ENCODE measurements around the gene MPPE1. TPM values are rescaled to one million over a fixed set of nuclear protein-coding genes. Genes with fewer than 3 reads are reported as not detected.

The MPPE1 gene
- total and polyA plus RNA-seq, 9 of the 15 experiments (the other 6 are each of a cell fraction or from before 2014, with no cell fraction given): 10.7 to 19.5 (median 13.3) TPM

DNA sequence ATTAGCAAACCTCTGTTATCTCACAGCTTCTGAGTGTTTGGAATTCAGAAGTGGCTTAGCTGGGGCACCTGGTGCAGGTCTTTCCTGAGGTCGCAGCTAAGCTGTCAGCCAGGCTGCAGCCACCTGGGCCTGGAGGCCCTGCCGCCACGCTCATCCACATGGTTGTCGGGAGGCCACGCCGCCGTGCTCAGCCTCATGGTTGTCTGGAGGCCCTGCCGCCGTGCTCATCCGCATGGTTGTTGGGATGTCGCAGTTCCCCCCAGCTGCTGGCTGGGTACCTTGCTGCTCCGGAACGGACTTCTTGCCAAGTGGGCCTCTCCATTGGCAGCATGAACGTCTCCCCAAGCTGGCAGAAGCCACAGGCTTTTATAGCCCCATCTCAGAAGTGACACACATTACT, 24.3 kb upstream of the MPPE1 start:
- intact Hi-C loops (cut with micrococcal nuclease): no loop called here
- Histone ChIP-seq H3K4me1 (replicated peaks in 1 of 2; ENCODE audit: control insufficient read depth in 2 of 2, insufficient read depth in 2 of 2, low read length in 2 of 2) (peaks cover 0 to 4% of the 10 kb centered on the region in 2 experiments; a peak in 2 of 5 replicates), H4K20me1 (replicated peaks; ENCODE audit: control insufficient read depth, insufficient read depth, low read length) (no peaks in the 10 kb centered on the region), H3K4me2 (ENCODE audit: insufficient read depth, low read length) (no peak overlapping the region), H2AFZ (ENCODE audit: low read depth, low read length) (no peak overlapping the region), H3K4me3 (no peak overlapping the region), H3K27me3 (ENCODE audit: control insufficient read depth in 2 of 2, insufficient read depth in 2 of 2, low read length in 2 of 2) (peaks cover 2 to 24% of the 10 kb centered on the region in 2 experiments; a peak in 3 of 5 replicates), H3K36me3 (ENCODE audit: control insufficient read depth, insufficient read depth, low read length) (no peaks in the 10 kb centered on the region), H3K9ac (ENCODE audit: insufficient read depth in 1 of 2, low read depth in 2 of 2, low read length in 2 of 2) (peak overlapping the region in 1 of 2 experiments; percentile 35; a peak in 1 of 4 replicates), H3K9me3 (replicated peaks; ENCODE audit: control insufficient read depth, insufficient read depth, low read depth, low read length) (no peaks in the 10 kb centered on the region), H3K27ac (ENCODE audit: extremely low read depth, low read depth, low read length) (no peak overlapping the region), H3K79me2 (ENCODE audit: control insufficient read depth, insufficient read depth, low read length) (no peaks in the 10 kb centered on the region), H3K9me1 (ENCODE audit: control insufficient read depth, insufficient read depth, low read length) (no peaks in the 10 kb centered on the region)
- 60% methylated on average over 14 of the region's 14 CpGs for WGBS (ENCODE audit: insufficient coverage, low coverage, missing lambda C conversion rate)
- POLR2A ChIA-PET: no interaction called here
- no peak for FAIRE-seq
- no TSS peak for BruUV-seq (replicated peaks)
- CTCF ChIA-PET (ENCODE audit: low intra/inter-chr PET ratio): no interaction called here
- no peak for ATAC-seq
- TF ChIP-seq, protein P1, sequence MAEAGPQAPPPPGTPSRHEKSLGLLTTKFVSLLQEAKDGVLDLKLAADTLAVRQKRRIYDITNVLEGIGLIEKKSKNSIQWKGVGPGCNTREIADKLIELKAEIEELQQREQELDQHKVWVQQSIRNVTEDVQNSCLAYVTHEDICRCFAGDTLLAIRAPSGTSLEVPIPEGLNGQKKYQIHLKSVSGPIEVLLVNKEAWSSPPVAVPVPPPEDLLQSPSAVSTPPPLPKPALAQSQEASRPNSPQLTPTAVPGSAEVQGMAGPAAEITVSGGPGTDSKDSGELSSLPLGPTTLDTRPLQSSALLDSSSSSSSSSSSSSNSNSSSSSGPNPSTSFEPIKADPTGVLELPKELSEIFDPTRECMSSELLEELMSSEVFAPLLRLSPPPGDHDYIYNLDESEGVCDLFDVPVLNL (CRISPR knock-in tag; IDR thresholded peaks at IDR 0.05; ENCODE audit: low read depth): no peak
- TF ChIP-seq, protein P2, sequence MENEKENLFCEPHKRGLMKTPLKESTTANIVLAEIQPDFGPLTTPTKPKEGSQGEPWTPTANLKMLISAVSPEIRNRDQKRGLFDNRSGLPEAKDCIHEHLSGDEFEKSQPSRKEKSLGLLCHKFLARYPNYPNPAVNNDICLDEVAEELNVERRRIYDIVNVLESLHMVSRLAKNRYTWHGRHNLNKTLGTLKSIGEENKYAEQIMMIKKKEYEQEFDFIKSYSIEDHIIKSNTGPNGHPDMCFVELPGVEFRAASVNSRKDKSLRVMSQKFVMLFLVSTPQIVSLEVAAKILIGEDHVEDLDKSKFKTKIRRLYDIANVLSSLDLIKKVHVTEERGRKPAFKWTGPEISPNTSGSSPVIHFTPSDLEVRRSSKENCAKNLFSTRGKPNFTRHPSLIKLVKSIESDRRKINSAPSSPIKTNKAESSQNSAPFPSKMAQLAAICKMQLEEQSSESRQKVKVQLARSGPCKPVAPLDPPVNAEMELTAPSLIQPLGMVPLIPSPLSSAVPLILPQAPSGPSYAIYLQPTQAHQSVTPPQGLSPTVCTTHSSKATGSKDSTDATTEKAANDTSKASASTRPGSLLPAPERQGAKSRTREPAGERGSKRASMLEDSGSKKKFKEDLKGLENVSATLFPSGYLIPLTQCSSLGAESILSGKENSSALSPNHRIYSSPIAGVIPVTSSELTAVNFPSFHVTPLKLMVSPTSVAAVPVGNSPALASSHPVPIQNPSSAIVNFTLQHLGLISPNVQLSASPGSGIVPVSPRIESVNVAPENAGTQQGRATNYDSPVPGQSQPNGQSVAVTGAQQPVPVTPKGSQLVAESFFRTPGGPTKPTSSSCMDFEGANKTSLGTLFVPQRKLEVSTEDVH (IDR thresholded peaks at IDR 0.05; ENCODE audit: low read depth, partially characterized antibody): no peak
- TF ChIP-seq TCFL5 (CRISPR knock-in tag; conservative IDR thresholded peaks at IDR 0.05): no peak
- in situ Hi-C loops (cut with MboI): no loop called here
- DNase-seq (ENCODE audit: extremely low read depth in 1 of 4, low spot score in 3 of 4): no peak
